GM12874 (cell line): Measurements from ENCODE around the gene CDK5R1.

Experiments used
- CTCF ChIP-seq: IDR thresholded peaks from 2 replicates; pipeline ENCODE4 v1.5.1; 2011; ENCODE audit warnings: low read depth, mild to moderate bottlenecking, control low read depth, low read length, moderate library complexity; ENCODE audit not compliant: insufficient read depth

Gene CDK5R1

DNA sequence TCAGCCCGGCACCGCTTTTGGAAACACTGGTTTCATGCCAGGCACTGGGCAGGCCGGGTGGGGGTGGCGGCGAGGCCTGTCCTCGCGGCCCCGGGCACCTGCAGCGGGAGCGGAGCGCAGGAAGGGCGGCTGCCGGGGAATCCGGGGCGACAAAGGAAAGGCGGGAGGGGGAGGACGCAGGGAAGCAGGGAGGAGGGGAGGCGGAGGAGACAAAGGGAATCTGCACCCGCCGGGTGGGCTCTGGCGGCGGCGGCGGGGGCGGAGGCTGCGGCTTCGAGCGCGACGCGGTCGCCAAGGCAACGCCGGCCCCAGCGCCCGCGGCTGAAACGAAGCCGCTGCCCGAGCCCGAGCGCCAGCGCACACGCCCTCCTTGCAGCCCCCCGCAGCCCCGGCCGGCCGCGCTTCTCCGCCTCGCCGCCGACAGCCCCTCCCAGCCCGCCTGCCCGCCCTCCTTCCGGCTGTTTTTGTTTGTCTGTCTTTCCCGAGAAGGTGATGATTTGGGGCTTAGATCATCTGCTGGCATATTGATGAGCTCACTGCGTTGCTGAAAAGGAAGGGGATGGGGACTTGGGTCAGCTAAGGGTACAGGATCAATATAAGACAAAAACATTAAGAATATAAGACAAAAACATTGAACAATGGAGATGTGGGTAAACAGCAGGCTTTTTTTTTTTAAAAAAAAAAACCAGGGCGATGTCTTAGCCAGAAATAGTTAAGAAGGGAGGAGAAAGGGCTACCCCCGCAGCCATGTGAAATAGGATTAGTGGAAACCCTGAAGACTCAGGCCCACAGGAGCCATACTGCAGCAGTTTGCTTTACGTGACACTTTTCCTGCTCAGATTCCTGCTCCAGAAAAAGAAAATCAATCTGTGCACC lies 32.7 kb downstream of the CDK5R1 start:
- TF ChIP-seq CTCF, result no peak

GRCh38 chr17:32520104-32520701 lies 33.4 kb downstream of the CDK5R1 start:
- no peak for TF ChIP-seq CTCF

GRCh38 chr17:32520737-32521404 lies 34.1 kb downstream of the CDK5R1 start:
- no peak for TF ChIP-seq CTCF

GRCh38 chr17:32523017-32523680 lies 36.4 kb downstream of the CDK5R1 start:
- TF ChIP-seq CTCF, result no peak

- no peak for TF ChIP-seq CTCF
Observed at GRCh38 chr17:32523827-32524552, 37.2 kb downstream of the CDK5R1 start.

GRCh38 chr17:32525122-32525521 lies 38.3 kb downstream of the CDK5R1 start:
- no peak for TF ChIP-seq CTCF
